NCI-H82 treated with DMSO at 0.1 percent for 48 hours (cell line): Measurements from ENCODE around the gene BBS1.
"Not testable (repeated sequence)": the region's sequence is repeated elsewhere in the genome, so short reads cannot be mapped to it uniquely, and the experiment has no call there.

Experiments
- DNase-seq: peaks from one replicate; lab custom pipeline; 2025; ENCODE audit not compliant: unreplicated experiment; lab: John Stamatoyannopoulos, UW

Gene BBS1

GRCh38 chr11:66569076-66569475, 58.6 kb downstream of the BBS1 start:
- DNase-seq, result no peak

DNA sequence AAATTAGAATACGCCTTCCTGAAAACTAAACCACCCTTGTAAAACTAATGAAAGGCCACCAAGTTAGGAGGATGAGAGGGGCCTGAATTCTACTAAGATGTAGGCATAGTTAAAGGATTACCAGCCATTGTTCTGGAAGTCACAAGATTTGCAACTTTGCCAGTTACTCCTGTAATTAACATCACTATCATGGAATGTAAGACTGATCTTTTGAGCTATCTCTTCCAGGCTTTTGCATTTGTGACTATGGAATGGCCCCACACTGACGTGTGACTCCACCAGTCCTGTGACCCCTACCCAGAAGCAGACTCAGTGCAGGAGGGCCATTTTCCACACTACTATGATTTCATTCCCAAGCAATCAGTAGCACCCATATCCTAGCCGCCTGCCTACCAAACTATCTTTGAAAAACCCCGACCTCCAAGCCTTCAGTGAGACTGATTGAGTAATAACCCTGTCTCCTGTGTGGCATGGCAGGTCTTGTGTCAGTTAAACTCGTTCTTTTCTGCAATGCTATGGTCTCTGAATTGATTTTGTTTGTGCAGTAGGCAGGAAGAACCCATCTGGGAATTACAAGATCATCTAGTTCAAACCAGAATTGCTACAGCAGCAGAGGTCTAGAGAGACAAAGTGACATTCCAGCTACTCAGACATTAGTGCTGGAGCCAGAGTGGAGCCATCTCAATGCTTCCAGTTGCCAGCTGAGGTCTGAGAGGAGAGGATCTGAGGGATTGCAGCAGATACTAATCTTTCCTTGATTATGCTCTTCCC, 59.8 kb downstream of the BBS1 start:
- DNase-seq, result no peak

DNA sequence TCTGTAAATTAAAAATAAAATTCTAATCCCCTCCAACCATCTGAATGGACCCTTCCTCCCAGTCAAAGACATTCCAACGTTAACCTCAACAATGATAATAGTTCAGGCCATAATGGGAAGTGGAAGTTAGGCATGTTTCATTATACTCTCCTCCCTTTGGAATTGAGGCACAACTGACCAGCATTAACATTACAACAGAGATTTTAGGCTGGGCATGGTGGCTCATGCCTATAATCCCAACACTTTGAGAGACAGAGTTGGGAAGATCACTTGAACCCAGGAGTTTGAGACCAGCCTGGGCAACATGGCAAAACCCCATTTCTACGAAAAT, 60.4 kb downstream of the BBS1 start:
- DNase-seq, result no peak

GRCh38 chr11:66579017-66579606, 68.7 kb downstream of the BBS1 start:
- peak; percentile 12 for DNase-seq

GRCh38 chr11:66580803-66581202, 70.4 kb downstream of the BBS1 start:
- no peak for DNase-seq

DNA sequence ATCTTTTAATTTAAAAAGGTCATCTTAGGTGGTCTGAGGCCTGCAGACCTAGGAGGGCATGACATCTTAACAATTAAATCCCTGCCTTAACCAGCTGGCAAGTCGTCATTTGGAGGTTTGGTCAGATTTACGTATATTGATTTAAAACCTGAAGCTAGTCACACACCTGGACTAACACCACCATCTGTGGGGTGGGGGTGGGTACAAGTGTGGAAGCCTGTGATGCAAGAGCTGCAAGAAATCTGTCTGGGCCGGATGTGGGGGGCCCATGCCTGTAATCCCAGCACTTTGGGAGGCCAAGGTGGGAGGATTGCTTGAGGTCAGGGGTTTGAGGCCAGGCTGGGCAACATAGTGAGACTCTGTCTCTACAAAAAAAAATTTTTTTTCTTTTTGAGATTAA, 70.8 kb downstream of the BBS1 start:
- peak; percentile 55 for DNase-seq

DNA sequence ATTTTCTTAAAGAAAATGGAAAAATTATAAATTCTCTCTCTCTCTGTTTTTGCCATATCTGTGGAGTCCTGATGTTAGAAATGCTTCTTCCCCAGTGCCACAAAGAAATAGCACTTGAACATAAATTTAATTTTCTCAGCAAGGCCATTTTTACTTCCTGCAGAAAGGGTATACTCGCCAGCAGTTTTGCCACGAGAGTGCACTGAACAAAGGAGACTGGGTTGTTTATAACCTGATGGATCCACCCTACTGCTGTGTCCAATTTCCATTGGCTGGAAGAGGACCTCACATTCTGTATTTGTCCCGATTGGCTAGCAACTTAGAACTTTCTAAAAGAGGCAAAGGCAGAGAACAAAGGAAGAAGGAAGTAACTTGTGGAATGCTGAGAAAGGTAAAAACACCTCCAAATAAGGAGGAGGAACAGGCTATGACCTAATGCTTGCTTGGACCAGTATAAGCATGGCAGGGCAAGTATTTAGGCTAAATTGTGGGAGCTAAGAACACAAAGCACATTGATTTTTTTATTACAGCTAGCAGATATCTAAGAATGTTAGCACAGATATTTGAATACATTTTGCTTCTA, 72.2 kb downstream of the BBS1 start:
- DNase-seq, result not testable (repeated sequence)
